GM18517 (cell line): Measurements from ENCODE around the gene GCK.

Source experiments
- ATAC-seq: cut with Tn5 transposase; IDR thresholded peaks from one replicate; pipeline ENCODE4 v1.9.1; 2021; ENCODE audit warnings: mild to moderate bottlenecking, moderate library complexity; ENCODE audit not compliant: unreplicated experiment

The GCK gene

GRCh38 chr7:44108768-44109750 is 80.2 kb downstream of the GCK start:
- no peak for ATAC-seq

GRCh38 chr7:44107961-44108767 is 81.1 kb downstream of the GCK start:
- no peak for ATAC-seq

GRCh38 chr7:44107116-44107960 is 81.9 kb downstream of the GCK start:
- no peak for ATAC-seq

- ATAC-seq = no peak
Measured at GRCh38 chr7:44106311-44107065, 82.8 kb downstream of the GCK start.

GRCh38 chr7:44105832-44106231 is 83.4 kb downstream of the GCK start:
- no peak for ATAC-seq

GRCh38 chr7:44104860-44105771 is 84.1 kb downstream of the GCK start:
- no peak for ATAC-seq

- no peak for ATAC-seq
Measured at GRCh38 chr7:44103923-44104859, 85.0 kb downstream of the GCK start, which contains the start of gene AEBP1. TSS of gene AEBP1 (plus strand) at chr7:44104345. CDS start at chr7:44104666, 321 bp downstream.

GRCh38 chr7:44103566-44103922 is 85.7 kb downstream of the GCK start:
- no peak for ATAC-seq

- ATAC-seq = no peak
Measured at GRCh38 chr7:44102846-44103565, 86.2 kb downstream of the GCK start.

GRCh38 chr7:44101966-44102845 is 87.0 kb downstream of the GCK start:
- no peak for ATAC-seq

GRCh38 chr7:44101303-44101965 is 87.8 kb downstream of the GCK start:
- ATAC-seq = no peak

- no peak for ATAC-seq
Measured at GRCh38 chr7:44100458-44101302, 88.6 kb downstream of the GCK start.

GRCh38 chr7:44099669-44100068 is 89.6 kb downstream of the GCK start:
- no peak for ATAC-seq

- ATAC-seq = no peak
Measured at GRCh38 chr7:44098092-44099068, 90.9 kb downstream of the GCK start.
